Activated CD4-positive, alpha-beta T cell treated with anti-CD3 and anti-CD28 coated beads, Interleukin-2, amount 10 ng/mL, durations not matched to agents 7 days and 5 days (primary cell): ENCODE measurements around the gene PARD3. TPM values are rescaled to one million over a fixed set of nuclear protein-coding genes. Genes with fewer than 3 reads are reported as not detected.
"Not testable (repeated sequence)": the region's sequence is repeated elsewhere in the genome, so short reads cannot be mapped to it uniquely, and the experiment has no call there.

Source experiments
- CTCF ChIA-PET: fragments of 350-600 bp; sonication (Branson Sonifier 250); formaldehyde crosslinking; loops from one replicate; lab custom pipeline; 2021; ENCODE audit warnings: antibody characterized with exemption; lab: Charles Lee
- POLR2A ChIA-PET: fragments of 350-600 bp; sonication (Branson Sonifier 250); formaldehyde crosslinking; loops from one replicate; lab custom pipeline; 2021; ENCODE audit warnings: antibody characterized with exemption; lab: Charles Lee
- DNase-seq: peaks from one replicate; pipeline ENCODE4 v3.0.0-alpha.2; 2020
- H3K27ac Mint-ChIP-seq: one replicate; pipeline ENCODE4 v1.8.0; 2021; ENCODE audit warnings: mild to moderate bottlenecking, moderate library complexity, mixed read lengths
- H3K27me3 Mint-ChIP-seq: one replicate; pipeline ENCODE4 v1.8.0; 2021; ENCODE audit warnings: mixed read lengths
- H3K36me3 Mint-ChIP-seq: one replicate; pipeline ENCODE4 v1.8.0; 2021; ENCODE audit warnings: low read depth, mixed read lengths
- H3K4me1 Mint-ChIP-seq: one replicate; pipeline ENCODE4 v1.8.0; 2021; ENCODE audit warnings: mixed read lengths
- H3K4me3 Mint-ChIP-seq: one replicate; pipeline ENCODE4 v1.8.0; 2021; ENCODE audit warnings: mild to moderate bottlenecking, moderate library complexity, mixed read lengths
- H3K9me3 Mint-ChIP-seq: one replicate; pipeline ENCODE4 v1.8.0; 2021; ENCODE audit warnings: mixed read lengths
- total RNA-seq, 2 experiments: library from RNA; stranded (reverse); gene quantifications; one replicate each; pipeline ENCODE4 v1.2.3, GENCODE V29; 2021

The PARD3 gene
- total RNA-seq, 2 experiments from 2014 or later: 1.0 to 1.2 TPM

DNA sequence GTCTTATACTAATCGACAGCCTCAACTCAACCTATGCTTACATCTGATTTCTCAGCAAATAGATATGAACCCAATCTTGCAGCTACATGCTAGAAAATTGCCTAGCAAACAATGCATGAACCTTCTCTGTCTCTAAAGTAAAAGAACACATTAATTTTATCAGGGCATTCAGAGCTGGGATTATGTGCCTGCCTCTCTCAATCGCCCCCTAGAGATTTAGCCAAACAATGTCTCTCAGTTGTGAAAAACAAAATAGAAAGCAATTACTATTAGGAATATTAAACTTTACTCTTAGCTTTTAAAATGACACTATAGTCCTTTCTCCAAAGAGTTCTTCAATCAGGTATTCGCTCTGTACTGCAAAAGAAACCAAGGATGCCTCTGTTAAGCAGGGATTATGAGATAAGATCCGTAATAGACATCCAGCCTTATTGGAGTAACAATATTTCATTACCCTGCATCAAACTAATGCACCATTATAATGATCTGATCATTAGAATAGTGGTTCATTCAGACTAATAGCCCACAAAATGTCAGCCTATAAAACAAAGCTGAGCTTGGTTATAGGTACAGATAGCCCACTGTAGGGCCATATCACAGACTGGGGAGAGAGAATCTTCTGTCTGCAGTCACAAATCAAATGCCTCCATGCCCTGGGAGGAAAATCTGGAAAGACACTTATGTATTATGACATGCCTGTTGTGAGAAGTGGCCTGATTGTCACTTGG, 736.9 kb downstream of the PARD3 start:
- no peak for DNase-seq
- H3K4me3 Mint-ChIP-seq: no peak overlapping the region
- no peaks in the 10 kb centered on the region for H3K4me1 Mint-ChIP-seq
- H3K9me3 Mint-ChIP-seq: no peaks in the 10 kb centered on the region
- H3K27ac Mint-ChIP-seq: no peak overlapping the region
- CTCF ChIA-PET: no interaction called here
- POLR2A ChIA-PET: no interaction called here
- H3K27me3 Mint-ChIP-seq: no peaks in the 10 kb centered on the region
- H3K36me3 Mint-ChIP-seq: no peaks in the 10 kb centered on the region

DNA sequence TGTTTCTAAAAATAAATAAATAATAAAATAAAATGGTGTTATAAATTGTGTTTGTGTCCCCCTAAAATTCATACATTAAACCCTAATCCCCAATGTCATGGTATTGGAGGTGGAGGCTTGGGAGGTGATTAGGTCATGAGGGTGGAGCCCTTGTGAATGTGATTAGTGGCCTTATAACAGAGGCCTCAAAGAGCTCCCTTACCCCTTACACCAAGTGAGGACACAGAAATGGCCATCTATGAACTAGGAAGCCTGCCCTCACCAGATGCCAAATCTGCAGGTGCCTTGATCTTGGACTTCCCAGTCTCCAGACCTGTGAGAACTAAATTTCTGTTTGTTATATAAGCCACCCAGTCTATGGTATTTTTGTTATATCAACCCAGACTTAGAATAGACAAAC, 738.7 kb downstream of the PARD3 start:
- POLR2A ChIA-PET: no interaction called here
- no peak overlapping the region for H3K27ac Mint-ChIP-seq
- CTCF ChIA-PET: no interaction called here

DNA sequence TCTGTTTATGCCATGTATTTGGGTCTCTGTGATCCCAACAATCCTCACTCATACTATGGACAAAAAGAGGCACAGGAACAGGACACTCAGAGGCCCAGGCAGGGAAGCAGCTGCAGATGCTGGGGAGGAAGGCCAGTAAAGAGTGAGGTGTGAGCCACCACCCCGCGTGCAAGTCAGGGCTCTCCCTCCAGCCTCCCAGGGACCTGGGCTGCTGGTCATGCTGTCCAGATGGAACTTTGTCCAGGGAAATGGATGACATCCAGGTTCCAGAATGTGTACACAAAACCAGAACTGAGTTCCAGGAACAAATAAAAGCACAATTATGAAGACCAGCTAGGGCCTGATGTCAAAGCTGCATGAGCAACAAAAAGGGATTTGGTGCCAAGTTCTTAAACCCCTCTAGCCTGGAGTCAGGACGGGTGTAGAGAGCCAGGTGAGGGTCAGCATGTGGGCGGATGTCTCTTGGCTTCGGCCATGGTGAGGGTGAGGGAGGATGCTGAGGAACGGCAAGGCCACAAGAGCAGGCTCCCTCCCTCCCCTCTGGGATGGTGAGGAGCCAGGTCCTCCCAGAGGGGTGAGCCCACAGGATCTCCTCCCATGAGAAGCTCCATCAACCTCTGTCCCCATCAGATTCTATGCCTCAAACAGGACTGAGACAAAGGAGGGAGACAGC, 739.7 kb downstream of the PARD3 start:
- Mint-ChIP-seq H3K9me3 (no peaks in the 10 kb centered on the region), H3K36me3 (no peaks in the 10 kb centered on the region), H3K4me1 (no peaks in the 10 kb centered on the region), H3K27ac (no peak overlapping the region), H3K4me3 (no peak overlapping the region), H3K27me3 (no peaks in the 10 kb centered on the region)
- ChIA-PET CTCF (no interaction called here), POLR2A (no interaction called here)
- DNase-seq: no peak

More for the DNA sequence above, 738.7 kb downstream of the PARD3 start:
- Mint-ChIP-seq H3K9me3 (no peaks in the 10 kb centered on the region), H3K27me3 (no peaks in the 10 kb centered on the region), H3K36me3 (no peaks in the 10 kb centered on the region), H3K4me1 (no peaks in the 10 kb centered on the region), H3K4me3 (no peak overlapping the region)
- no peak for DNase-seq

DNA sequence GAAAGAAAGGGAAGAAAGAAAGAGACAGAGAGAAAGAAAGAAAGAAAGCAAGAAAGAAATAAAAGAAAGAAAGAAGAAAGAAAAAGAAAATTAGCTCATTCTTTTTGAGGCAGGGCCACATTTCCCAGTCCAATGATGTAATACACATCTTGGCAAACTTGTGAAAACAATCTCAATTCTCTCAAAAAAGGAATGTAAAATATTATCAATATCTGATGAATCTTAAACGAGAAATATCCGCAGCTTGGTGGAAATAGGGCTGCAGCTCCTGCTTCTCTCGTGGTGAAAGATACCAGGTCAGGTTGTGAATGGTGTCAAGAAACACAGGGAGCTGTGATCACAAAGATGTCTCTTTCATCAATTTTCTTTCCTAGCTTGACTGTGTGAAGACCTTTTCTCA, 741.0 kb downstream of the PARD3 start:
- CTCF ChIA-PET: no interaction called here
- H3K4me1 Mint-ChIP-seq: no peaks in the 10 kb centered on the region

DNA sequence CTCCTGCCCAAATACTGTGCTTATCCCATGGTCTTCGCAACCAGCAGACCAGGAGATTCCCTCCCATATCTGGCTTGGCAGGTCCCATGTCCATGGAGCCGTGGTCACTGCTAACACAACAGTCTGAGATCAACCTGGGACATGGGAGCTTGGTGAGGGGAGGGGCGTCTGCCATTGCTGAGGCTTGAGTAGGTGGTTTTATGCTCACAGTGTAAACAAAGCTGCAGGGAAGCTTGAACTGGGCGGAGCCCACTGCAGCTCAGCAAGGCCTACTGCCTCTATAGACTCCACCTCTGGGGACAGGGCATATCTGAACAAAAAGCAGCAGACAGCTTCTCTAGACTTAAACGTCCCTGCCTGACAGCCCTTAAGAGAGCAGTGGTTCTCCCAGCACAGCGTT, 747.4 kb downstream of the PARD3 start:
- DNase-seq, H3K36me3 Mint-ChIP-seq, H3K4me1 Mint-ChIP-seq, H3K27ac Mint-ChIP-seq, POLR2A ChIA-PET, H3K4me3 Mint-ChIP-seq, H3K9me3 Mint-ChIP-seq, H3K27me3 Mint-ChIP-seq: not testable (repeated sequence)
- CTCF ChIA-PET: interaction anchor here (0.6 kb wide), 1 partner anchor 39 kb away, joined by 3 read pairs; no protein-coding TSS in a partner anchor

More for the DNA sequence above, 741.0 kb downstream of the PARD3 start:
- no peaks in the 10 kb centered on the region for H3K27me3 Mint-ChIP-seq
- H3K36me3 Mint-ChIP-seq: no peaks in the 10 kb centered on the region
- POLR2A ChIA-PET: no interaction called here
- H3K9me3 Mint-ChIP-seq: no peaks in the 10 kb centered on the region
- no peak for DNase-seq
- no peak overlapping the region for H3K4me3 Mint-ChIP-seq
- no peak overlapping the region for H3K27ac Mint-ChIP-seq

DNA sequence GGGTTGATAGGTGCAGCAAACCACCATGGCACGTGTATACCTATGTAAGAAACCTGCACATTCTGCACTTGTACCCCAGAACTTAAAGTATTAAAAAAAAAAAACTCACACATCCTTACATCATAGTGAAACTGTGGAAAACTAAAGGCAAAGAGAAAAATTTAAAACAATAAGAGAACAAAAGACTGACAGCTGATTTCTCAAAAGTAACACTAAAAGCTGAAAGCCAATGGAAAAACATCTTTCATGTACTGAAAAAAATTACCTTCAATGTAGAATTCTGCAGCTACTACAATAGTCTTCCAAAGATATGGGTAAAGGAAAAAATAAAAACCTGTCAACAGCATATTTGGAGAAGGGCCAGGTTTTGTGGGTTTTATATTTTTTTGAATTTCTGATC, 751.5 kb downstream of the PARD3 start:
- no peak for DNase-seq
- no peak overlapping the region for H3K4me3 Mint-ChIP-seq

DNA sequence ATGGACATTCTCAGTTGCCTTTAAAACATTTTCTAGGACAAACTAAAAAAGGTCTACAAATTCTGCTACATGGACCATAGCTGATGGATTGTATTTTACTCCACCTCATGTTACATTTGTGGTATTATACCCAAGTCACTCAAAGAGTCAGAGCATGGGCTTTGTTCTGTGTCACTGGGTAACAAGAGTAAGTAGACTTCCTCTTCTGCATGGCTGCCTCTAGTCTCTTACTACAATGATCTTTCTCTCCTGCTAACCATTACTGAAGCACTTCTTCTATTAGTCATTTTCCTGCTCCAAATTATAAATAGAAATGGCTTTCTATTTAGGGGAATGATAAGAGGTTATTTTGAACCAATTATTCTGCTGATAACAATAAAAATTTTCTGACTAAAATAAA, 753.3 kb downstream of the PARD3 start:
- ChIA-PET POLR2A (no interaction called here), CTCF (no interaction called here)
- no peak for DNase-seq
- H3K36me3 Mint-ChIP-seq: no peaks in the 10 kb centered on the region
- no peaks in the 10 kb centered on the region for H3K4me1 Mint-ChIP-seq
- no peak overlapping the region for H3K4me3 Mint-ChIP-seq
- no peak overlapping the region for H3K27ac Mint-ChIP-seq
- H3K9me3 Mint-ChIP-seq: peaks cover 11% of the 10 kb centered on the region
- no peaks in the 10 kb centered on the region for H3K27me3 Mint-ChIP-seq

More for the DNA sequence above, 751.5 kb downstream of the PARD3 start:
- no peaks in the 10 kb centered on the region for H3K36me3 Mint-ChIP-seq
- POLR2A ChIA-PET: no interaction called here
- H3K27me3 Mint-ChIP-seq: no peaks in the 10 kb centered on the region
- no peak overlapping the region for H3K27ac Mint-ChIP-seq
- no peaks in the 10 kb centered on the region for H3K4me1 Mint-ChIP-seq
- CTCF ChIA-PET: interaction anchor here (0.6 kb wide), 2 partner anchors 500 to 1597 kb away, joined by 3 to 4 read pairs; no protein-coding TSS in a partner anchor
- H3K9me3 Mint-ChIP-seq: peaks cover 11% of the 10 kb centered on the region
